ENCODE results near the gene CYP27B1.
A peak's percentile ranks its signal among the peaks of the same experiment; 100 is the strongest.

The CYP27B1 gene

GRCh38 chr12:57766464-57767304 is at the start of gene CYP27B1:
Gene CYP27B1 (minus strand): TSS chr12:57767078. CDS start chr12:57767041, 37 bp downstream.
- H3K4me3 ChIP-seq (ENCODE audit: low read depth in 1 of 5, low read length in 5 of 5): peak within 1 kb of the TSS in 4 of 5 donors; percentile 1 to 35 (median 20)
- H3K9ac ChIP-seq (ENCODE audit: low read length in 5 of 5): no peak within 1 kb of the TSS
- peaks cover 3 to 19% (median 15%) of the 10 kb centered on the region in 5 donors for H3K36me3 ChIP-seq (ENCODE audit: control insufficient read depth in 5 of 5, insufficient read depth in 5 of 5, low read length in 5 of 5)
- peaks cover 4 to 38% (median 34%) of the 10 kb centered on the region in 5 donors for H3K4me1 ChIP-seq (ENCODE audit: control insufficient read depth in 5 of 5, insufficient read depth in 5 of 5, low read length in 5 of 5)
- no peak within 1 kb of the TSS for H3K27ac ChIP-seq (ENCODE audit: low read depth, low read length)
- peaks cover 38 to 46% (median 45%) of the 10 kb centered on the region in 5 donors for H3K27me3 ChIP-seq (ENCODE audit: control insufficient read depth in 5 of 5, insufficient read depth in 4 of 5, low read length in 5 of 5)
- no peaks in the 10 kb centered on the region for H3K9me3 ChIP-seq (ENCODE audit: control insufficient read depth in 5 of 5, low read length in 5 of 5)

- Histone ChIP-seq H3K36me3 (ENCODE audit: control insufficient read depth in 5 of 5, insufficient read depth in 5 of 5, low read length in 5 of 5) (peaks cover 0 to 47% (median 24%) of the 10 kb centered on the region in 5 donors), H3K27ac (ENCODE audit: low read depth, low read length) (peak overlapping the region; percentile 80), H3K9me3 (ENCODE audit: control insufficient read depth in 5 of 5, low read length in 5 of 5) (no peaks in the 10 kb centered on the region), H3K27me3 (ENCODE audit: control insufficient read depth in 5 of 5, insufficient read depth in 4 of 5, low read length in 5 of 5) (no peaks in the 10 kb centered on the region), H3K4me1 (ENCODE audit: control insufficient read depth in 5 of 5, insufficient read depth in 5 of 5, low read length in 5 of 5) (peaks cover 20 to 46% (median 40%) of the 10 kb centered on the region in 5 donors), H3K9ac (ENCODE audit: low read length in 5 of 5) (peak overlapping the region in 2 of 5 donors; percentile 39 to 58), H3K4me3 (ENCODE audit: low read depth in 1 of 5, low read length in 5 of 5) (no peak overlapping the region)
Measured at GRCh38 chr12:57816001-57816854, 49.4 kb upstream of the CYP27B1 start.

- no peaks in the 10 kb centered on the region for H3K27me3 ChIP-seq (ENCODE audit: control insufficient read depth in 5 of 5, insufficient read depth in 4 of 5, low read length in 5 of 5)
- H3K27ac ChIP-seq (ENCODE audit: low read depth, low read length): no peak overlapping the region
- H3K9ac ChIP-seq (ENCODE audit: low read length in 5 of 5): no peak overlapping the region
- peaks cover 0 to 47% (median 26%) of the 10 kb centered on the region in 5 donors for H3K36me3 ChIP-seq (ENCODE audit: control insufficient read depth in 5 of 5, insufficient read depth in 5 of 5, low read length in 5 of 5)
- H3K4me1 ChIP-seq (ENCODE audit: control insufficient read depth in 5 of 5, insufficient read depth in 5 of 5, low read length in 5 of 5): peaks cover 20 to 46% (median 40%) of the 10 kb centered on the region in 5 donors
- H3K9me3 ChIP-seq (ENCODE audit: control insufficient read depth in 5 of 5, low read length in 5 of 5): no peaks in the 10 kb centered on the region
- H3K4me3 ChIP-seq (ENCODE audit: low read depth in 1 of 5, low read length in 5 of 5): no peak overlapping the region
Measured at GRCh38 chr12:57815177-57816000, 48.5 kb upstream of the CYP27B1 start.

GRCh38 chr12:57813971-57814772 is 47.3 kb upstream of the CYP27B1 start:
- Histone ChIP-seq H3K9ac (ENCODE audit: low read length in 5 of 5) (no peak overlapping the region), H3K27ac (ENCODE audit: low read depth, low read length) (no peak overlapping the region), H3K4me1 (ENCODE audit: control insufficient read depth in 5 of 5, insufficient read depth in 5 of 5, low read length in 5 of 5) (peaks cover 20 to 46% (median 40%) of the 10 kb centered on the region in 5 donors), H3K4me3 (ENCODE audit: low read depth in 1 of 5, low read length in 5 of 5) (peak overlapping the region in 1 of 5 donors; percentile 19), H3K9me3 (ENCODE audit: control insufficient read depth in 5 of 5, low read length in 5 of 5) (no peaks in the 10 kb centered on the region), H3K36me3 (ENCODE audit: control insufficient read depth in 5 of 5, insufficient read depth in 5 of 5, low read length in 5 of 5) (peaks cover 3 to 50% (median 36%) of the 10 kb centered on the region in 5 donors), H3K27me3 (ENCODE audit: control insufficient read depth in 5 of 5, insufficient read depth in 4 of 5, low read length in 5 of 5) (no peaks in the 10 kb centered on the region)

DNA sequence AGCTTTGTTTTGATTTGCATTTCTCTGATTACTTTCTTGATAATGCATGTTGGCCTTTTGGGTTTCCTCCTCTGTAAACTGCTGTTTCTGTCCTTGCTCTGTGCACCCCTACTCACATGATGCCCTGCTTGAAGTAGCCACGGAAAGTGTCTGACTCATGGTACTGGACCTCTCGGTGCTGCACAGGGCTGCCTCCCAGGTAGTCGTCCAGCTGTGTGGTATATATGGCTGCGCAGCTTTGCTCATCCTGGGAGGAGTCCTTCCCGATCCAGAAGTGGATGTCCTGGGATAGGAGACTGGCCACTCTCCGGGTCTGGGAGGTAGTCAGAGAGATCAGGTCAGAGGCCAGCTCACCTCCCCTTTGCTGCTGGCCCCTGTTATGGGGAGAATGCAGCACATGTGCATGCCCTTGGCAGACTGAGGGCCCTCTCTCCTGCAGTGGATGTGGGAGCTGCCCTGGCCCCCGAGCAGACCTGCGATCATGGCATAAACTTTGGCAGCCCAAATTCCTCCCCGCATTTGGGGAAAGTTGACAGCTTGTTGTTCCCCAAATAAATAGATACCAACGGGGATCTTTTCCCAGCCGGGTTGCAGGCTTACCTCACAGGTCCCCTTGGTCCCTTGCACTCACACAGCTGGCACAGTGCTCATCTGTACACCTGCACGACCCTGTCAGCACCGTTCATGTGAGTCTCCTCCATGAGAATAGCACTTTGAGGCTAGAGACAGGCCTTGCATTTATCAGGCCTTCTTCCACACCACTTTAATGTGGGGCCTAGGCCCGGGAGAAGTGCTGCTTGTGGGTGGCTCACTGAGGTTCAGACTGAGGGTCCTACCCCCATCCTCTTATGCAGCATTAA is 46.5 kb upstream of the CYP27B1 start:
- H3K9ac ChIP-seq (ENCODE audit: low read length in 5 of 5): no peak overlapping the region
- H3K27ac ChIP-seq (ENCODE audit: low read depth, low read length): no peak overlapping the region
- peaks cover 6 to 50% (median 41%) of the 10 kb centered on the region in 5 donors for H3K36me3 ChIP-seq (ENCODE audit: control insufficient read depth in 5 of 5, insufficient read depth in 5 of 5, low read length in 5 of 5)
- H3K27me3 ChIP-seq (ENCODE audit: control insufficient read depth in 5 of 5, insufficient read depth in 4 of 5, low read length in 5 of 5): no peaks in the 10 kb centered on the region
- H3K4me3 ChIP-seq (ENCODE audit: low read depth in 1 of 5, low read length in 5 of 5): no peak overlapping the region
- peaks cover 18 to 40% (median 37%) of the 10 kb centered on the region in 5 donors for H3K4me1 ChIP-seq (ENCODE audit: control insufficient read depth in 5 of 5, insufficient read depth in 5 of 5, low read length in 5 of 5)
- no peaks in the 10 kb centered on the region for H3K9me3 ChIP-seq (ENCODE audit: control insufficient read depth in 5 of 5, low read length in 5 of 5)

DNA sequence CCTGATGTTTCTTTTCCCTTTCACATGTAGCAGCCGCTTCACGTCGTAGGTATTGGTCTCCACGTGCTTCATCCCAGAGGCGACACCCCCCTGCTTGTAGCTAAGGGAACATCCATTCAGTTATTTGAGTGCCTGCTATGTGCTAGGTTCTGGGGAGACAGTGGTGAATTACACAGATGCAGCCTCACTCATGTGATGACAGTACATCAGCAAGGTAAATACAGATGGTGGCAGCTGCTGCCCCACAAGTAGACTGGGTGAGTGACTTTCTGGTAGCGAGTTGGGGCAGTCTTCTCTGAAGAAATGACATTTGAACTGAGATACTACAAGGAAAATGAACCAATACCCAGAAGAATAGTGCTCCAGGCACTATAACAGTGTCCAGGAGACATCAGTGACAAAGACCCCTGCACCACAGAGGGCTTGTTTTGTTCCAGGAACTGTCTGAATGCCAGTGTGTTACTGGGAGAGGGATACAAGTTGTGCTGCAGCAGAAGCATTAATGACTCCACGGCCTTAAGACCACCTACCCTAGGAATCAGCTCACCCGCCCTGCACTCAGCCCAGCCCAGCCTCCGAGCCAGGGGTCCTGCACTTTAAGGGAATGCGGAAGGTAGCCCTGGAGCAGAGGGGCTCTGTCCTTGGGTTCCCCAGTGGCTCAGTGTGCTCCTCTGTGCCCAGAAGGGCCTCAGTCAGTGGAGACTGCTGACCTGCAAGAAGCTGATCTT is 44.3 kb upstream of the CYP27B1 start:
- H3K36me3 ChIP-seq (ENCODE audit: control insufficient read depth in 5 of 5, insufficient read depth in 5 of 5, low read length in 5 of 5): peaks cover 12 to 71% (median 63%) of the 10 kb centered on the region in 5 donors
- no peaks in the 10 kb centered on the region for H3K9me3 ChIP-seq (ENCODE audit: control insufficient read depth in 5 of 5, low read length in 5 of 5)
- no peak overlapping the region for H3K9ac ChIP-seq (ENCODE audit: low read length in 5 of 5)
- H3K27me3 ChIP-seq (ENCODE audit: control insufficient read depth in 5 of 5, insufficient read depth in 4 of 5, low read length in 5 of 5): no peaks in the 10 kb centered on the region
- peaks cover 6 to 21% (median 19%) of the 10 kb centered on the region in 5 donors for H3K4me1 ChIP-seq (ENCODE audit: control insufficient read depth in 5 of 5, insufficient read depth in 5 of 5, low read length in 5 of 5)
- H3K27ac ChIP-seq (ENCODE audit: low read depth, low read length): no peak overlapping the region
- H3K4me3 ChIP-seq (ENCODE audit: low read depth in 1 of 5, low read length in 5 of 5): no peak overlapping the region

DNA sequence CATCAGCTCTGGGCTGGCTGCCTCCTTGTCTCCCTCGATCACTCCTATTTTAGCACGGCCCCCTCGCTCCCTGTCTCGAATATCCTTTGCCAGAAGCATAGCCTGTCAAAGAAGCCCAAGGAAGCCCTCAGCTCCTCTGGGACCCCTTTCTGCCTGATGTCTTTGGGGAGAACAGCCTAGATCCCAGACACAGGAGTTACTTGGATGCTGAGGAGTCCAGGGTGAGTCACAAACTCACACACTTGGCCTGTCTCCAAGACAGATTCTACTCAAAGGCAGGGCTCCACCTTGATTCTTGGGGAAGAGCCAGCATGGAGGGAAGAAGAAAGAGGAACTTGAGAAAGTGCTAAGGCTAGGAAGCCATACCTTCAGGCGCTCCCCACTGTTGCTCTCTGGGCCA is 43.6 kb upstream of the CYP27B1 start:
- Histone ChIP-seq H3K4me3 (ENCODE audit: low read depth in 1 of 5, low read length in 5 of 5) (no peak overlapping the region), H3K36me3 (ENCODE audit: control insufficient read depth in 5 of 5, insufficient read depth in 5 of 5, low read length in 5 of 5) (peaks cover 12 to 75% (median 65%) of the 10 kb centered on the region in 5 donors), H3K9ac (ENCODE audit: low read length in 5 of 5) (no peak overlapping the region), H3K4me1 (ENCODE audit: control insufficient read depth in 5 of 5, insufficient read depth in 5 of 5, low read length in 5 of 5) (peaks cover 2 to 14% (median 12%) of the 10 kb centered on the region in 5 donors), H3K27ac (ENCODE audit: low read depth, low read length) (no peak overlapping the region), H3K27me3 (ENCODE audit: control insufficient read depth in 5 of 5, insufficient read depth in 4 of 5, low read length in 5 of 5) (no peaks in the 10 kb centered on the region), H3K9me3 (ENCODE audit: control insufficient read depth in 5 of 5, low read length in 5 of 5) (no peaks in the 10 kb centered on the region)

- H3K9me3 ChIP-seq (ENCODE audit: control insufficient read depth in 5 of 5, low read length in 5 of 5): no peaks in the 10 kb centered on the region
- no peak overlapping the region for H3K27ac ChIP-seq (ENCODE audit: low read depth, low read length)
- no peak overlapping the region for H3K4me3 ChIP-seq (ENCODE audit: low read depth in 1 of 5, low read length in 5 of 5)
- H3K27me3 ChIP-seq (ENCODE audit: control insufficient read depth in 5 of 5, insufficient read depth in 4 of 5, low read length in 5 of 5): no peaks in the 10 kb centered on the region
- peaks cover 2 to 7% (median 5%) of the 10 kb centered on the region in 5 donors for H3K4me1 ChIP-seq (ENCODE audit: control insufficient read depth in 5 of 5, insufficient read depth in 5 of 5, low read length in 5 of 5)
- no peak overlapping the region for H3K9ac ChIP-seq (ENCODE audit: low read length in 5 of 5)
- peaks cover 12 to 80% (median 65%) of the 10 kb centered on the region in 5 donors for H3K36me3 ChIP-seq (ENCODE audit: control insufficient read depth in 5 of 5, insufficient read depth in 5 of 5, low read length in 5 of 5)
Measured at GRCh38 chr12:57809425-57809824, 42.5 kb upstream of the CYP27B1 start.
